ENCODE data around the gene ALDH4A1.
"Not testable (repeated sequence)": the region's sequence is repeated elsewhere in the genome, so short reads cannot be mapped to it uniquely, and the experiment has no call there.

ALDH4A1 gene

GRCh38 chr1:18901147-18901951 lies 1.0 kb downstream of the ALDH4A1 start:
- DNase-seq (ENCODE audit: low read depth, low spot score) = no peak

- no peak for DNase-seq (ENCODE audit: low read depth, low spot score)
These were observed 2.0 kb downstream of the ALDH4A1 start for GRCh38 chr1:18900303-18900841.

- no peak for DNase-seq (ENCODE audit: low read depth, low spot score)
These were observed 2.8 kb downstream of the ALDH4A1 start for GRCh38 chr1:18899363-18900049.

- no peak for DNase-seq (ENCODE audit: low read depth, low spot score)
These were observed 3.8 kb downstream of the ALDH4A1 start for GRCh38 chr1:18898567-18898966.

- DNase-seq (ENCODE audit: low read depth, low spot score) = no peak
These were observed 7.0 kb downstream of the ALDH4A1 start for GRCh38 chr1:18895317-18895716.

GRCh38 chr1:18893120-18893519 lies 9.2 kb downstream of the ALDH4A1 start:
- DNase-seq (ENCODE audit: low read depth, low spot score) = no peak

- not testable (repeated sequence) for DNase-seq (ENCODE audit: low read depth, low spot score)
These were observed 10.5 kb downstream of the ALDH4A1 start for GRCh38 chr1:18891858-18892257.

GRCh38 chr1:18891426-18891780 lies 11.0 kb downstream of the ALDH4A1 start:
- no peak for DNase-seq (ENCODE audit: low read depth, low spot score)

GRCh38 chr1:18890706-18891425 lies 11.5 kb downstream of the ALDH4A1 start:
- no peak for DNase-seq (ENCODE audit: low read depth, low spot score)

GRCh38 chr1:18886003-18886335 lies 16.4 kb downstream of the ALDH4A1 start:
- DNase-seq (ENCODE audit: low read depth, low spot score) = no peak

GRCh38 chr1:18885311-18886002 lies 16.9 kb downstream of the ALDH4A1 start:
- DNase-seq (ENCODE audit: low read depth, low spot score) = no peak

GRCh38 chr1:18884727-18885126 lies 17.6 kb downstream of the ALDH4A1 start:
- no peak for DNase-seq (ENCODE audit: low read depth, low spot score)

GRCh38 chr1:18884419-18884717 lies 18.0 kb downstream of the ALDH4A1 start:
- no peak for DNase-seq (ENCODE audit: low read depth, low spot score)

- DNase-seq (ENCODE audit: low read depth, low spot score) = no peak
These were observed 18.5 kb downstream of the ALDH4A1 start for GRCh38 chr1:18883636-18884418.

GRCh38 chr1:18883079-18883478 lies 19.3 kb downstream of the ALDH4A1 start:
- DNase-seq (ENCODE audit: low read depth, low spot score) = no peak

GRCh38 chr1:18882486-18882885 lies 19.9 kb downstream of the ALDH4A1 start:
- DNase-seq (ENCODE audit: low read depth, low spot score) = no peak

- no peak for DNase-seq (ENCODE audit: low read depth, low spot score)
These were observed 20.5 kb downstream of the ALDH4A1 start for GRCh38 chr1:18881642-18882431.

GRCh38 chr1:18881164-18881563 lies 21.2 kb downstream of the ALDH4A1 start:
- no peak for DNase-seq (ENCODE audit: low read depth, low spot score)

- DNase-seq (ENCODE audit: low read depth, low spot score) = no peak
These were observed 21.8 kb downstream of the ALDH4A1 start for GRCh38 chr1:18880585-18880984.

GRCh38 chr1:18879791-18880309 lies 22.5 kb downstream of the ALDH4A1 start:
- DNase-seq (ENCODE audit: low read depth, low spot score) = no peak
